Neural cell (in vitro differentiated cells): Measurements from ENCODE around the gene PCMTD2. TPM values are rescaled to one million over a fixed set of nuclear protein-coding genes. Genes with fewer than 3 reads are reported as not detected.

Experiments used
- H2AFZ ChIP-seq: fragments of 200-600, 300-800 bp; sonication (generic), shearing (Covaris generic); 2 replicates; pipeline ENCODE4 v1.6.0; 2014; ENCODE audit warnings: low read depth, mild to moderate bottlenecking, antibody characterized with exemption, low read length, moderate library complexity
- H3F3A ChIP-seq: fragments of 200-600 bp; shearing (Covaris generic); 2 replicates; pipeline ENCODE4 v1.6.1; 2016; ENCODE audit warnings: mild to moderate bottlenecking, moderate library complexity, mixed read lengths, antibody characterized with exemption, low read length; ENCODE audit not compliant: insufficient read depth, poor library complexity, severe bottlenecking
- H3K27ac ChIP-seq: fragments of 200-600, 300-800 bp; sonication (generic), shearing (Covaris generic); 2 replicates; pipeline ENCODE4 v1.5.1; 2014; ENCODE audit warnings: mild to moderate bottlenecking, low read length, moderate library complexity
- H3K27me3 ChIP-seq: fragments of 300-800, 200-600 bp; sonication (generic), shearing (Covaris generic); 2 replicates; pipeline ENCODE4 v1.6.0; 2014; ENCODE audit warnings: mild to moderate bottlenecking, low read depth, low read length, moderate library complexity; ENCODE audit not compliant: insufficient read depth
- H3K36me3 ChIP-seq: fragments of 300-800, 200-600 bp; sonication (generic), shearing (Covaris generic); 2 replicates; pipeline ENCODE4 v1.5.1; 2014; ENCODE audit warnings: mild to moderate bottlenecking, antibody characterized with exemption, low read length, moderate library complexity; ENCODE audit not compliant: insufficient read depth
- H3K4me2 ChIP-seq: fragments of 300-800, 200-600 bp; sonication (generic), shearing (Covaris generic); 2 replicates; pipeline ENCODE4 v1.6.0; 2014; ENCODE audit warnings: mild to moderate bottlenecking, low read length
- H3K4me3 ChIP-seq: fragments of 300-800, 200-600 bp; sonication (generic), shearing (Covaris generic); 2 replicates; pipeline ENCODE4 v1.5.1; 2014; ENCODE audit warnings: mild to moderate bottlenecking, low read length, moderate library complexity
- H3K79me2 ChIP-seq: fragments of 200-600 bp; shearing (Covaris generic); replicated peaks from 2 replicates; pipeline ENCODE4 v1.6.0; 2014; ENCODE audit warnings: mild to moderate bottlenecking, low read length, moderate library complexity; ENCODE audit not compliant: insufficient read depth
- H3K9ac ChIP-seq: fragments of 300-800, 200-600 bp; sonication (generic), shearing (Covaris generic); 2 replicates; pipeline ENCODE4 v1.6.1; 2016; ENCODE audit warnings: mild to moderate bottlenecking, low read length, mixed read lengths
- H3K9me2 ChIP-seq: fragments of 200-600 bp; shearing (Covaris generic); 2 replicates; pipeline ENCODE4 v1.6.1; 2016; ENCODE audit warnings: mild to moderate bottlenecking, low read length, mixed read lengths; ENCODE audit not compliant: insufficient read depth
- H3K9me3 ChIP-seq: fragments of 200-600, 300-800 bp; sonication (generic), shearing (Covaris generic); 2 replicates; pipeline ENCODE4 v1.6.1; 2016; ENCODE audit warnings: mild to moderate bottlenecking, mixed run types, low read length, moderate library complexity, mixed read lengths
- H4K20me1 ChIP-seq: fragments of 200-600 bp; shearing (Covaris generic); 2 replicates; pipeline ENCODE4 v1.6.1; 2016; ENCODE audit warnings: mild to moderate bottlenecking, mixed run types; ENCODE audit not compliant: insufficient read depth
- CTCF ChIP-seq: fragments of 450-650 bp; IDR thresholded peaks from 2 replicates; pipeline ENCODE4 v1.5.1; 2014; ENCODE audit warnings: antibody characterized with exemption, mild to moderate bottlenecking, moderate library complexity; ENCODE audit not compliant: poor library complexity, severe bottlenecking
- POLR2AphosphoS5 ChIP-seq: IDR thresholded peaks from 2 replicates; pipeline ENCODE4 v1.6.1; 2012
- RAD21 ChIP-seq: fragments of 450-650 bp; conservative IDR thresholded peaks from 2 replicates; pipeline ENCODE4 v1.6.1; 2014; ENCODE audit warnings: antibody characterized with exemption, mild to moderate bottlenecking, moderate library complexity
- SMC3 ChIP-seq: fragments of 450-650 bp; conservative IDR thresholded peaks from 2 replicates; pipeline ENCODE4 v1.6.1; 2014; ENCODE audit warnings: antibody characterized with exemption, mild to moderate bottlenecking, moderate library complexity; ENCODE audit not compliant: poor library complexity
- polyA plus RNA-seq: library from polyadenylated mRNA; depleted of rRNA; stranded (reverse); fragments of >200 nt; gene quantifications from 2 replicates; pipeline ENCODE4 v1.2.3, GENCODE V29; 2014

PCMTD2 gene
- polyA plus RNA-seq, 1 donor from 2014 or later, result 270 TPM

- H4K20me1 ChIP-seq, result no peaks in the 10 kb centered on the region
Observed at GRCh38 chr20:64211874-64212658, 43.5 kb upstream of the PCMTD2 start.

GRCh38 chr20:64212755-64213154 is 42.8 kb upstream of the PCMTD2 start:
- H3K9me3 ChIP-seq, result no peaks in the 10 kb centered on the region
- H3K9me2 ChIP-seq, result no peaks in the 10 kb centered on the region
- TF ChIP-seq POLR2AphosphoS5 (no peak), RAD21 (no peak)
- no peaks in the 10 kb centered on the region for H3K27me3 ChIP-seq
- H3K27ac ChIP-seq, result no peak overlapping the region
- no peaks in the 10 kb centered on the region for H3K79me2 ChIP-seq
- H3K4me2 ChIP-seq, result no peak overlapping the region
- H3F3A ChIP-seq, result no peaks in the 10 kb centered on the region
- H2AFZ ChIP-seq, result no peak overlapping the region
- H4K20me1 ChIP-seq, result no peaks in the 10 kb centered on the region
- no peak overlapping the region for H3K4me3 ChIP-seq
- no peak overlapping the region for H3K9ac ChIP-seq
- H3K36me3 ChIP-seq, result peaks cover 13% of the 10 kb centered on the region

More at GRCh38 chr20:64211874-64212658, 43.5 kb upstream of the PCMTD2 start:
- no peak overlapping the region for H3K4me3 ChIP-seq
- no peaks in the 10 kb centered on the region for H3F3A ChIP-seq
- H3K36me3 ChIP-seq, result peaks cover 7% of the 10 kb centered on the region
- no peaks in the 10 kb centered on the region for H3K27me3 ChIP-seq
- H3K27ac ChIP-seq, result no peak overlapping the region
- H3K4me2 ChIP-seq, result no peak overlapping the region
- H2AFZ ChIP-seq, result no peak overlapping the region
- H3K9me2 ChIP-seq, result no peaks in the 10 kb centered on the region
- no peaks in the 10 kb centered on the region for H3K79me2 ChIP-seq
- no peaks in the 10 kb centered on the region for H3K9me3 ChIP-seq
- TF ChIP-seq CTCF (no peak), SMC3 (no peak)
- no peak overlapping the region for H3K9ac ChIP-seq

GRCh38 chr20:64214113-64214512 is 41.4 kb upstream of the PCMTD2 start:
- Histone ChIP-seq H3K27me3 (no peaks in the 10 kb centered on the region), H3K36me3 (peaks cover 17% of the 10 kb centered on the region), H4K20me1 (no peaks in the 10 kb centered on the region), H3K79me2 (no peaks in the 10 kb centered on the region), H3K9me2 (no peaks in the 10 kb centered on the region), H3K9ac (no peak overlapping the region), H3F3A (no peaks in the 10 kb centered on the region), H3K4me3 (no peak overlapping the region), H3K4me2 (no peak overlapping the region), H3K27ac (no peak overlapping the region), H2AFZ (no peak overlapping the region), H3K9me3 (no peaks in the 10 kb centered on the region)
- TF ChIP-seq CTCF (no peak), POLR2AphosphoS5 (peak; percentile 40)
